ENCODE measurements around the gene KRT76. TPM values are rescaled to one million over a fixed set of nuclear protein-coding genes. Genes with fewer than 3 reads are reported as not detected.

The KRT76 gene
- total RNA-seq, 1 donor from 2014 or later: not detected

DNA sequence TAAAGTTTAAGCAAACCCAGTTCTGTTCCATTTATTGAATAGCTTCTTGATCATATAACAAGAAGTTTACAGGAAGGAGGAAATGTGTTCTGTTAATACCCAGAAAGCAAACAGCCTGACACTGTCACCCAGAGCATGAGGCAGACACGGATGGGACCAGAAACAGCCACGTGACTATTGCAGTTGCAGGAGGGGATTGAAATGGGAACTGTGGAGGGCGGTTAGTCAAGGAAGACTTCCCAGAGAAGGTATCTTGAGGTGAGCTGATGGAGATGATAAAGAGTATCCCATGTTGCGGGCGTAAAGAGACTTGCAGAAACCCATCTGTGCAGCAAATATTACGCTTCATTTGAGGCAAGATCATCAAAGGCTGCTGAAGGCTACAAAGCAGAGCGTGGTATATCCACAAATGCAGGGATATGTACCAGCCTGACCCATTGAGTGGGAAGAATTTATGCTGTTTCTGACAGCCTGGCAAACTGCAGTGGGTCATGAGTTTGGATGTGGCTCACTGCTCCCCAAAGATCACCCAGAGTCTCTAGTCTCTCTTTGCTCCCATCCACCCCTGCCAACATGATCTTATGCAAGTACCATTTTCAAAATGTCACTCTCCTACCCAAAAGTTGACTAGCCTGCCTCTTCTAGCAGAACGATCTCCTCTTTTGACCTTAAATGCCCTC is 20.7 kb downstream of the KRT76 start:
- Mint-ChIP-seq H3K4me3 (no peak overlapping the region), H3K36me3 (no peaks in the 10 kb centered on the region), H3K4me1 (no peaks in the 10 kb centered on the region), H3K9me3 (peaks cover 9% of the 10 kb centered on the region), H3K27ac (no peak overlapping the region), H3K27me3 (ENCODE audit: low read depth) (peaks cover 37% of the 10 kb centered on the region)
- DNase-seq (ENCODE audit: low spot score in 2 of 2, unreplicated experiment in 2 of 2): no peak
- TF ChIP-seq, protein P1, sequence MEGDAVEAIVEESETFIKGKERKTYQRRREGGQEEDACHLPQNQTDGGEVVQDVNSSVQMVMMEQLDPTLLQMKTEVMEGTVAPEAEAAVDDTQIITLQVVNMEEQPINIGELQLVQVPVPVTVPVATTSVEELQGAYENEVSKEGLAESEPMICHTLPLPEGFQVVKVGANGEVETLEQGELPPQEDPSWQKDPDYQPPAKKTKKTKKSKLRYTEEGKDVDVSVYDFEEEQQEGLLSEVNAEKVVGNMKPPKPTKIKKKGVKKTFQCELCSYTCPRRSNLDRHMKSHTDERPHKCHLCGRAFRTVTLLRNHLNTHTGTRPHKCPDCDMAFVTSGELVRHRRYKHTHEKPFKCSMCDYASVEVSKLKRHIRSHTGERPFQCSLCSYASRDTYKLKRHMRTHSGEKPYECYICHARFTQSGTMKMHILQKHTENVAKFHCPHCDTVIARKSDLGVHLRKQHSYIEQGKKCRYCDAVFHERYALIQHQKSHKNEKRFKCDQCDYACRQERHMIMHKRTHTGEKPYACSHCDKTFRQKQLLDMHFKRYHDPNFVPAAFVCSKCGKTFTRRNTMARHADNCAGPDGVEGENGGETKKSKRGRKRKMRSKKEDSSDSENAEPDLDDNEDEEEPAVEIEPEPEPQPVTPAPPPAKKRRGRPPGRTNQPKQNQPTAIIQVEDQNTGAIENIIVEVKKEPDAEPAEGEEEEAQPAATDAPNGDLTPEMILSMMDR (IDR thresholded peaks at IDR 0.05; ENCODE audit: unreplicated experiment): no peak

DNA sequence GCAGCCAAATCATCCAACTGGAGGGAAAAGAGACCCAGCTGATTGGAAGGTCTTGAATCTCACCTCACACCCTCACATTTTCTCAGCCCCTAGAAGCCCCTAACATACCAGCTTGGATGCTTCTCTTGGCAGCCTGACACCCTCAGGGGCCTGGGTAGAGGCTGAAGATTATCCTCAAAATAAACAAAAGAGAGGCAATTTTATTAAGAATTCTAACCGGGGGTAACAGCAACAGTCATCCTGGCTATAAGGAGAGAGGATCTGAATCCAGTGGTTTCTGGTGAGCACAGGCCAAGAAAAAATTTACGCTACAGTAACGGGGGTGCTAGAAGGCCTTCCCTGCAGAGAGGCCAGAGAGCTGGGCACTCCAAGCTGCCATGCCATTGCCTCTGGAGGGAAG is 21.6 kb downstream of the KRT76 start:
- Mint-ChIP-seq H3K36me3 (no peaks in the 10 kb centered on the region), H3K9me3 (peaks cover 4% of the 10 kb centered on the region), H3K27ac (no peak overlapping the region), H3K27me3 (ENCODE audit: low read depth) (peaks cover 46% of the 10 kb centered on the region), H3K4me3 (no peak overlapping the region), H3K4me1 (no peaks in the 10 kb centered on the region)
- DNase-seq (ENCODE audit: low spot score in 2 of 2, unreplicated experiment in 2 of 2): no peak
- TF ChIP-seq, protein P1 (IDR thresholded peaks at IDR 0.05; ENCODE audit: unreplicated experiment): no peak

DNA sequence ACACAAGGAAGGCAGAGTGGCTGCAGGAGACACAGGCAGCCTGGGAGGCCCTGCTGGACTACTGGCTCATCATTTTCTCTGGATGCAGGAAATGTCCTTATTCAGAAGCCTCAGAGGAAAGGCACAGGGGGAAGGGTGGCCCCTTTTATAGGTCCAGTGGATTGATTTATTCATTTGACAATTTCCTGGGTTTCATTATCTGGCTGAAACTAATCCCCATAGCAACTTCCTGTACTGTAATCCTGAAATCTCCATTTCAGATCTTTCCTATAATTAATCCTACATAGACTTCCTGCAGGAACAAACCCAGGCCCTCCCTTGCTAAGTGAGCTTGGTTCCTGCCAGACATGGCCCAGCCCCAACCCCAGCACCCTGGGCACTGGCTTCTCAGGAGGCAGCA is 23.0 kb downstream of the KRT76 start:
- no peak overlapping the region for H3K4me3 Mint-ChIP-seq
- no peaks in the 10 kb centered on the region for H3K9me3 Mint-ChIP-seq
- H3K36me3 Mint-ChIP-seq: no peaks in the 10 kb centered on the region
- no peak for DNase-seq (ENCODE audit: low spot score in 2 of 2, unreplicated experiment in 2 of 2)
- H3K4me1 Mint-ChIP-seq: no peaks in the 10 kb centered on the region
- TF ChIP-seq, protein P1 (IDR thresholded peaks at IDR 0.05; ENCODE audit: unreplicated experiment): no peak
- H3K27me3 Mint-ChIP-seq (ENCODE audit: low read depth): peaks cover 52% of the 10 kb centered on the region
- H3K27ac Mint-ChIP-seq: no peak overlapping the region

DNA sequence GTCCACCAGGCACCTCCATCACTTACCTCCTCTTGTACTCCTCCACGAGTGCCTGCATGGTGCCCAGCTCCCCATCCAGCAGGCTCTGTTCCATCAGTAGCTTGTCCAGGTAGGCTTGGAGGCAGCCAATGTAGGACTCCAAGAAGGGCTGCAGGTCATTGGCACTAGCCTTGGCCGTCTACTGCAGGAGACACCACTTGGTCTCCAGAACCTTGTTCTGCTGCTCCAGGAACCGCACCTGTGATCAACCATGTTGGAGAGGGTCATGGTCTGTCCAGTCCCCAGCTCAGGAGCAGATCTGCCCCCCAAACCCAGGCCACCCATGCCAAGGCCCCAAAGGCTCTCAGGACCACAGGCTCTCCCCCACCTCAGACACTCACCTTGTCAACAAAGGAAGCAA is 23.9 kb downstream of the KRT76 start:
- Mint-ChIP-seq H3K4me1 (no peaks in the 10 kb centered on the region), H3K27ac (no peak overlapping the region), H3K27me3 (ENCODE audit: low read depth) (peaks cover 60% of the 10 kb centered on the region), H3K36me3 (no peaks in the 10 kb centered on the region), H3K9me3 (no peaks in the 10 kb centered on the region), H3K4me3 (no peak overlapping the region)
- DNase-seq (ENCODE audit: low spot score in 2 of 2, unreplicated experiment in 2 of 2): no peak
- TF ChIP-seq, protein P1 (IDR thresholded peaks at IDR 0.05; ENCODE audit: unreplicated experiment): no peak

DNA sequence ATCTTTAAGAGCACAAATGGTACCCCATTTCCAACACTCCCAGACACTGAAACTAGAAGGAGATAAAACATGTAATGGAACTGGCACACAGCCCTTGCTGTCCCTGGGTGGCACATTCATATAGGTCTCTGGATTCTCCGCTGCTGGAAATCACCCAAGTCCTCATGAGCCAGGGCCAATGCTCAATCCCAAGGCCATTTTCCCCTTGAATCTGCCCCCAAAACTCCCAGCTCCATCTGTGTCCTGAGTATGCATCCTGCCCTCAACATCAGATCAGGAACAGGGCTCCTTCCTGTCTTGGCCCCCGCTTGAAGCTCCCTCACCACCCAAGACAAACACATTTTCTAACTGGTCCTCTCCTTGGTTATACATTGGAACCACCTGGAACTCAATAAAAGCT is 24.6 kb downstream of the KRT76 start:
- no peak overlapping the region for H3K4me3 Mint-ChIP-seq
- H3K27ac Mint-ChIP-seq: no peak overlapping the region
- TF ChIP-seq, protein P1 (IDR thresholded peaks at IDR 0.05; ENCODE audit: unreplicated experiment): no peak
- H3K27me3 Mint-ChIP-seq (ENCODE audit: low read depth): peaks cover 67% of the 10 kb centered on the region
- no peak for DNase-seq (ENCODE audit: low spot score in 2 of 2, unreplicated experiment in 2 of 2)
- no peaks in the 10 kb centered on the region for H3K9me3 Mint-ChIP-seq
- no peaks in the 10 kb centered on the region for H3K4me1 Mint-ChIP-seq
- no peaks in the 10 kb centered on the region for H3K36me3 Mint-ChIP-seq
